Measurements from ENCODE around the gene BAAT.

The BAAT gene

DNA sequence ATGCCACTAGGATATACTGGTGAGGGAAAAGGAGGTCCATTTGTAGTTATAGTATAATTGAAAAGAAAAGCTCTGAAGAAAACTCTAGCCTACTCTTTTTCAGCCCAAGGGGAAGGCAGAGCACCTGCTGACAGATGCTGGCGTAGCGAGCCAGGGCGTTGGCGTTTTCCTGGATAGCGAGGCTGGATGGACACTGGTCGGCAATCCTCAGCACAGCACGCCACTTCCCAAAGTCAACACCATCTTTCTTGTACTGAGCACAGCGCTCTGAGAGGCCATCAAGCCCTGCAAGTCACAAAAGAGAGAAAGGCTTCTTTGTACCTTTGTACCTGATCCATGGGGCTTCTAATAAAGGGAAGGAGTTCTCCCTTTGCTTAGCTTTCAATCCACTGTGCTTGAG is 42.6 kb upstream of the BAAT start:
- no peak for DNase-seq (ENCODE audit: low spot score)
- no peak overlapping the region for H3K27ac ChIP-seq
- TF ChIP-seq, protein P1, sequence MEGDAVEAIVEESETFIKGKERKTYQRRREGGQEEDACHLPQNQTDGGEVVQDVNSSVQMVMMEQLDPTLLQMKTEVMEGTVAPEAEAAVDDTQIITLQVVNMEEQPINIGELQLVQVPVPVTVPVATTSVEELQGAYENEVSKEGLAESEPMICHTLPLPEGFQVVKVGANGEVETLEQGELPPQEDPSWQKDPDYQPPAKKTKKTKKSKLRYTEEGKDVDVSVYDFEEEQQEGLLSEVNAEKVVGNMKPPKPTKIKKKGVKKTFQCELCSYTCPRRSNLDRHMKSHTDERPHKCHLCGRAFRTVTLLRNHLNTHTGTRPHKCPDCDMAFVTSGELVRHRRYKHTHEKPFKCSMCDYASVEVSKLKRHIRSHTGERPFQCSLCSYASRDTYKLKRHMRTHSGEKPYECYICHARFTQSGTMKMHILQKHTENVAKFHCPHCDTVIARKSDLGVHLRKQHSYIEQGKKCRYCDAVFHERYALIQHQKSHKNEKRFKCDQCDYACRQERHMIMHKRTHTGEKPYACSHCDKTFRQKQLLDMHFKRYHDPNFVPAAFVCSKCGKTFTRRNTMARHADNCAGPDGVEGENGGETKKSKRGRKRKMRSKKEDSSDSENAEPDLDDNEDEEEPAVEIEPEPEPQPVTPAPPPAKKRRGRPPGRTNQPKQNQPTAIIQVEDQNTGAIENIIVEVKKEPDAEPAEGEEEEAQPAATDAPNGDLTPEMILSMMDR (IDR thresholded peaks at IDR 0.05): no peak
- no peak overlapping the region for H3K4me3 ChIP-seq

- DNase-seq (ENCODE audit: low spot score): no peak
- Histone ChIP-seq H3K27ac (no peak overlapping the region), H3K4me3 (no peak overlapping the region)
- TF ChIP-seq, protein P1 (IDR thresholded peaks at IDR 0.05): no peak
These were observed 36.9 kb upstream of the BAAT start for GRCh38 chr9:101421653-101422065.

GRCh38 chr9:101419863-101420262 is 35.1 kb upstream of the BAAT start:
- no peak for DNase-seq (ENCODE audit: low spot score)
- TF ChIP-seq, protein P1 (IDR thresholded peaks at IDR 0.05): no peak
- no peak overlapping the region for H3K27ac ChIP-seq
- H3K4me3 ChIP-seq: no peak overlapping the region

DNA sequence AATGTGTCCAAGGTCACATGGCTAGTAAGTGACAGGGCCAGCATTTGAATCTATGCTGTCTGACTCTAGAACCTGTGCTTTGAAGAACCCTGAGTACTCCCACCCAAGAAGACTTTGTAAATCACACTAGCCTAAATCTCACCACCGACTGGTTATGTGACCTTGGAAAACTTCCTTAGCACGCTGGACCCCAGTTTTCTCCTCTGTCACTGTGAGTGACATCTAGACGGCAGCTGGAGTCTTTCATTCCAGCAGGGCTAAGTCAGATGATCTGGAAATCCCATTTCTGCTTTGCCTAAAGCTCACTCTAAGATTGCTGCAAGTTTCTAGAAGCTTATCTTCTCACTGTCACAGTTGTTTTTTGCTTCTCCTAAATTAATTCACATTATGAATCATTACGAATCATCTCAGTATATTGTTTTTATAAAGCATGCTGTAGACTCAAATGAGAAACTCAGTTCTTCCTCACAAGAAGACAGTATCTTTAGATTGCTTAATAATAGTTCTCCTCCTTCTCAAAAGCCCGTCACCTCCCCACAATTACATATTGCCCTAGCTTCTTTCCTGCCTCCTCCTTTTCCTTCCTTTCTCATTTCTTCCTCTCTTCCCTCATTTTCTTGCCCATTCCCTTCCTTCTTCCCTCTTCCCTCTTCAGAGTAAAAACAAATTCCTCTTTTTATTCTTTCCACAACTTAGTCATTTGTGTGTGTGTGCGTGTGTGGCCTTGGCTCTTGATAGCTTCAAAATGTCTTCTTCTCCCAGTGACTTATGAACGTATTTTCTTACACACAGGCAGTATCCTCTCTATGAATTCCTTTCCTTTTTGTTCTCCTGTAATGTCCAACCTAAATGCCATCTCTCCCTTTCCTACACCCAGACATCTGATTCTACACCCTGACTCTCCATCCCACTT is 34.0 kb upstream of the BAAT start:
- DNase-seq (ENCODE audit: low spot score): no peak
- no peak overlapping the region for H3K4me3 ChIP-seq
- TF ChIP-seq, protein P1 (IDR thresholded peaks at IDR 0.05): no peak
- H3K27ac ChIP-seq: no peak overlapping the region

DNA sequence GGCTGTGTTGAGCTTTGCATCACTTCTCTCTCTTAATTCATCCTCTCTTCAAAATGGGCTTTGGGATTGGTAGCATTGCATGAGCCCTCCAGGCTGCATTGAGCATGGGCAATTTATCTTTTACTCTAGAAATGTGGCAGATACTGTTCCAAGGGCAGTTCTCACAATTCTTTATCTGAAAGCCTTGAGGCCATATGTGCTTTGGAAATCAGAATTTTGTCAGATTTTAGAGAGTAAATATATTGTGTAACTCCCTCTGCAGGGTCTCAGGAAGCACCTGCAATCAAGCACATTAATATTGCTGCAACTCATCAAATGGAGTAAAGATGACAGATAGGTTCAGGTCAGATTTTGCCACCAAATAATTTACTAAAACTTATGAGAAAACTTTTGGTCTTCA is 33.2 kb upstream of the BAAT start:
- TF ChIP-seq, protein P1 (IDR thresholded peaks at IDR 0.05): no peak
- Histone ChIP-seq H3K27ac (no peak overlapping the region), H3K4me3 (no peak overlapping the region)
- DNase-seq (ENCODE audit: low spot score): no peak

- H3K4me3 ChIP-seq: no peak overlapping the region
- TF ChIP-seq, protein P1 (IDR thresholded peaks at IDR 0.05): no peak
- no peak for DNase-seq (ENCODE audit: low spot score)
- H3K27ac ChIP-seq: no peak overlapping the region
These were observed 32.6 kb upstream of the BAAT start for GRCh38 chr9:101417389-101417788.

DNA sequence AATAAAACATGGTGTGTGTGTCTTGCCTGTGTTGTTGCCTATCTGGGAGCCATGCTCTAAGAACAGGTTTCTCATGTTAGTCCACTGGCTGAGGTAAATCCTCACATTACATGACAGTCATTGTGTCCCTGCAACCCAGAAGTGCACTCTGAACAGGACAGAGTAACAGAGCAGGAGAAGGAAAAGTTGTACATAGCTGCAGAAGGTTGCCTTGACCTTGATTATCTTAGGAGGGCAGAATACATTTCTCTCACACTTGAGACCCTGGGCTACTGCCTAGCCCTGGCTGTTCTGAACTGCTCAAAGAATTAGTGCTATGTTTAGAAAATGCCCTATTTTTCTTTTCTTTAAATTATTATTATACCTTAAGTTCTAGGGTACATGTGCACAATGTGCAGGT is 30.8 kb upstream of the BAAT start:
- TF ChIP-seq, protein P1 (IDR thresholded peaks at IDR 0.05): no peak
- Histone ChIP-seq H3K4me3 (no peak overlapping the region), H3K27ac (no peak overlapping the region)
- no peak for DNase-seq (ENCODE audit: low spot score)
